Breast epithelium (tissue), 4 donors: ENCODE results near the gene UGT1A3. TPM values are rescaled to one million over a fixed set of nuclear protein-coding genes. Genes with fewer than 3 reads are reported as not detected.

Source experiments
- DNase-seq, 2 donors: peaks; one replicate each; pipeline ENCODE4 v3.0.0-alpha.2; 2019; ENCODE audit warnings: low spot score in 2 of 2
- H3K27ac ChIP-seq, 2 donors: fragments of 200-600 bp; sonication (generic) in 1 of 2; one replicate each; pipeline ENCODE4 v1.5.1; 2016 to 2019; ENCODE audit warnings: mild to moderate bottlenecking in 1 of 2
- H3K27me3 ChIP-seq, 2 donors: fragments of 200-600 bp; sonication (generic) in 1 of 2; one replicate each; pipeline versions ENCODE4 v1.5.1 to v1.6.0; 2017 to 2019; ENCODE audit warnings: control low read depth in 1 of 2, mild to moderate bottlenecking in 1 of 2
- H3K36me3 ChIP-seq: fragments of 200-600 bp; one replicate; pipeline ENCODE4 v1.5.1; 2019
- H3K4me1 ChIP-seq, 2 donors: fragments of 200-600 bp; sonication (generic); one replicate each; pipeline ENCODE4 v1.5.1; 2016 to 2019; ENCODE audit warnings: control low read depth in 1 of 2
- H3K4me3 ChIP-seq, 3 donors: fragments of 200-600 bp; sonication (generic); 1 replicate in 2 of 3; 2 replicates in 1 of 3; pipeline ENCODE4 v1.5.1; 2016 to 2019; ENCODE audit warnings: mild to moderate bottlenecking in 3 of 3, moderate library complexity in 2 of 3
- H3K9me3 ChIP-seq, 2 donors: fragments of 200-600 bp; sonication (generic) in 1 of 2; one replicate each; pipeline ENCODE4 v1.5.1; 2016 to 2019; ENCODE audit warnings: control low read depth in 1 of 2
- CTCF ChIP-seq, 3 donors: fragments of 450-650 bp; IDR thresholded peaks; one replicate each; pipeline ENCODE4 v1.5.1; 2016 to 2017; ENCODE audit warnings: antibody characterized with exemption in 3 of 3, mild to moderate bottlenecking in 3 of 3, moderate library complexity in 3 of 3
- POLR2A ChIP-seq: fragments of 450-650 bp; IDR thresholded peaks from one replicate; pipeline ENCODE4 v1.6.1; 2016; ENCODE audit warnings: antibody characterized with exemption, mild to moderate bottlenecking, moderate library complexity
- POLR2AphosphoS5 ChIP-seq, 3 donors: sonication (generic); formaldehyde crosslinking; IDR thresholded peaks; one replicate each; pipeline ENCODE4 v1.6.1; 2017; ENCODE audit warnings: antibody characterized with exemption in 3 of 3
- intact Hi-C: fragments of 100-400 bp; cut with DNase I; formaldehyde crosslinking; loops from one replicate; pipeline ENCODE4 v1.15.1; 2023; ENCODE audit warnings: low total_unique reads
- total RNA-seq, 3 donors: library from RNA; depleted of rRNA; stranded (reverse); fragments of >200 nt; gene quantifications; one replicate each; pipeline ENCODE4 v1.1.0, GENCODE V29; 2016

The UGT1A3 gene
- total RNA-seq, 3 donors from 2014 or later: 0.16 TPM; not detected in 2

- no peak overlapping the region for H3K4me3 ChIP-seq
- TF ChIP-seq CTCF (IDR thresholded peaks at IDR 0.05): no peak
- TF ChIP-seq POLR2A: no peak
- no peak for TF ChIP-seq POLR2AphosphoS5 (IDR thresholded peaks at IDR 0.05)
- no peak for DNase-seq
- no peaks in the 10 kb centered on the region for H3K9me3 ChIP-seq
- intact Hi-C loops: no loop called here
- no peaks in the 10 kb centered on the region for H3K4me1 ChIP-seq
- no peak overlapping the region for H3K27ac ChIP-seq
- no peaks in the 10 kb centered on the region for H3K27me3 ChIP-seq
- H3K36me3 ChIP-seq: no peaks in the 10 kb centered on the region
These were observed 67.4 kb downstream of the UGT1A3 start for GRCh38 chr2:233796254-233796653.

- intact Hi-C loops: no loop called here
- peak in 1 of 2 donors; percentile 8 for DNase-seq
These were observed 69.7 kb downstream of the UGT1A3 start for GRCh38 chr2:233798335-233799086.

GRCh38 chr2:233799087-233799665 lies 70.3 kb downstream of the UGT1A3 start:
- H3K9me3 ChIP-seq: no peaks in the 10 kb centered on the region
- TF ChIP-seq CTCF (IDR thresholded peaks at IDR 0.05): no peak
- no peak for TF ChIP-seq POLR2A
- TF ChIP-seq POLR2AphosphoS5 (IDR thresholded peaks at IDR 0.05): no peak
- intact Hi-C loops: no loop called here
- H3K36me3 ChIP-seq: no peaks in the 10 kb centered on the region
- no peak overlapping the region for H3K4me3 ChIP-seq
- H3K27me3 ChIP-seq: no peaks in the 10 kb centered on the region
- no peak overlapping the region for H3K27ac ChIP-seq
- peak in 1 of 2 donors; percentile 7 for DNase-seq
- H3K4me1 ChIP-seq: no peaks in the 10 kb centered on the region

More at GRCh38 chr2:233798335-233799086, 69.7 kb downstream of the UGT1A3 start:
- Histone ChIP-seq H3K9me3 (no peaks in the 10 kb centered on the region), H3K27me3 (no peaks in the 10 kb centered on the region), H3K4me1 (no peaks in the 10 kb centered on the region), H3K36me3 (no peaks in the 10 kb centered on the region), H3K27ac (no peak overlapping the region), H3K4me3 (no peak overlapping the region)
- no peak for TF ChIP-seq POLR2AphosphoS5 (IDR thresholded peaks at IDR 0.05)
- TF ChIP-seq POLR2A: no peak
- TF ChIP-seq CTCF (IDR thresholded peaks at IDR 0.05): no peak

GRCh38 chr2:233799716-233800115 lies 70.9 kb downstream of the UGT1A3 start:
- Histone ChIP-seq H3K4me1 (no peaks in the 10 kb centered on the region), H3K9me3 (no peaks in the 10 kb centered on the region), H3K27ac (no peak overlapping the region), H3K36me3 (no peaks in the 10 kb centered on the region), H3K27me3 (no peaks in the 10 kb centered on the region), H3K4me3 (no peak overlapping the region)
- intact Hi-C loops: no loop called here
- TF ChIP-seq CTCF (IDR thresholded peaks at IDR 0.05) (no peak), POLR2AphosphoS5 (IDR thresholded peaks at IDR 0.05) (no peak), POLR2A (no peak)
- DNase-seq: no peak

- H3K36me3 ChIP-seq: no peaks in the 10 kb centered on the region
- peak in 1 of 2 donors; percentile 2 for DNase-seq
- intact Hi-C loops: no loop called here
These were observed 71.4 kb downstream of the UGT1A3 start for GRCh38 chr2:233800208-233800607.

More at GRCh38 chr2:233800208-233800607, 71.4 kb downstream of the UGT1A3 start:
- Histone ChIP-seq H3K4me3 (no peak overlapping the region), H3K27ac (no peak overlapping the region), H3K27me3 (no peaks in the 10 kb centered on the region), H3K9me3 (no peaks in the 10 kb centered on the region), H3K4me1 (no peaks in the 10 kb centered on the region)
- TF ChIP-seq CTCF (IDR thresholded peaks at IDR 0.05) (no peak), POLR2AphosphoS5 (IDR thresholded peaks at IDR 0.05) (no peak), POLR2A (no peak)
